Loucy (cell line): ENCODE data around the gene RARRES2.

Experiments used
- H2AFZ ChIP-seq: fragments of 200-600 bp; sonication (generic); 2 replicates; pipeline ENCODE4 v1.6.0; 2016; ENCODE audit warnings: antibody characterized with exemption, mild to moderate bottlenecking, low read length, moderate library complexity
- H3F3A ChIP-seq: fragments of 200-600 bp; 2 replicates; pipeline ENCODE4 v1.6.0; 2016; ENCODE audit warnings: antibody characterized with exemption, low read depth, mild to moderate bottlenecking
- H3K27me3 ChIP-seq: fragments of 200-600 bp; sonication (generic); 2 replicates; pipeline ENCODE4 v1.6.1; 2014; ENCODE audit warnings: low read length, mild to moderate bottlenecking; ENCODE audit not compliant: insufficient read depth, poor library complexity, severe bottlenecking
- H3K36me3 ChIP-seq: fragments of 200-600 bp; sonication (generic); 2 replicates; pipeline ENCODE4 v1.6.1; 2016; ENCODE audit warnings: low read length; ENCODE audit not compliant: insufficient read depth
- H3K4me1 ChIP-seq: fragments of 200-600 bp; sonication (generic); 2 replicates; pipeline ENCODE4 v1.5.1; 2014; ENCODE audit warnings: low read length, mild to moderate bottlenecking; ENCODE audit not compliant: insufficient read depth, poor library complexity, severe bottlenecking
- H3K4me2 ChIP-seq: fragments of 200-600 bp; sonication (generic); 2 replicates; pipeline ENCODE4 v1.6.0; 2014; ENCODE audit warnings: antibody characterized with exemption, low read length, low read depth, mild to moderate bottlenecking; ENCODE audit not compliant: poor library complexity, severe bottlenecking
- H3K4me3 ChIP-seq: fragments of 200-600 bp; sonication (generic); 2 replicates; pipeline ENCODE4 v1.5.1; 2014; ENCODE audit warnings: low read length, mild to moderate bottlenecking, mixed read lengths; ENCODE audit not compliant: poor library complexity, severe bottlenecking
- H3K79me2 ChIP-seq: fragments of 200-600 bp; sonication (generic); 2 replicates; pipeline ENCODE4 v1.6.1; 2014; ENCODE audit warnings: low read length; ENCODE audit not compliant: insufficient read depth
- H3K9ac ChIP-seq: fragments of 200-600 bp; sonication (generic); 2 replicates; pipeline ENCODE4 v1.6.0; 2014; ENCODE audit warnings: mild to moderate bottlenecking, low read depth, low read length, moderate library complexity; ENCODE audit not compliant: poor library complexity, severe bottlenecking
- H3K9me2 ChIP-seq: fragments of 200-600 bp; sonication (generic); replicated peaks from 2 replicates; pipeline ENCODE4 v1.6.1; 2016; ENCODE audit warnings: low read depth, low read length, mixed read lengths
- H3K9me3 ChIP-seq: fragments of 200-600 bp; sonication (generic); 2 replicates; pipeline ENCODE4 v1.6.1; 2014; ENCODE audit warnings: mild to moderate bottlenecking, antibody characterized with exemption, low read length, low read depth; ENCODE audit not compliant: insufficient read depth
- H4K20me1 ChIP-seq: fragments of 200-600 bp; sonication (generic); 2 replicates; pipeline ENCODE4 v1.6.0; 2014; ENCODE audit warnings: antibody characterized with exemption, low read length, mild to moderate bottlenecking; ENCODE audit not compliant: insufficient read depth, poor library complexity, severe bottlenecking
- EZH2phosphoT487 ChIP-seq: fragments of 200-600 bp; IDR thresholded peaks from 2 replicates; pipeline ENCODE4 v1.6.1; 2018; ENCODE audit warnings: antibody characterized with exemption, mild to moderate bottlenecking, moderate library complexity, borderline replicate concordance
- TF ChIP-seq, protein P1 (sequence below): fragments of 200-600 bp; sonication (generic); conservative IDR thresholded peaks from 2 replicates; pipeline ENCODE4 v1.5.1; 2014; ENCODE audit warnings: mild to moderate bottlenecking, antibody characterized with exemption, low read length

The RARRES2 gene

GRCh38 chr7:150382123-150382843 lies 40.9 kb upstream of the RARRES2 start:
- H3K4me3 ChIP-seq = no peak overlapping the region
- peak overlapping the region; percentile 15 for H3K4me2 ChIP-seq
- TF ChIP-seq, protein P1, sequence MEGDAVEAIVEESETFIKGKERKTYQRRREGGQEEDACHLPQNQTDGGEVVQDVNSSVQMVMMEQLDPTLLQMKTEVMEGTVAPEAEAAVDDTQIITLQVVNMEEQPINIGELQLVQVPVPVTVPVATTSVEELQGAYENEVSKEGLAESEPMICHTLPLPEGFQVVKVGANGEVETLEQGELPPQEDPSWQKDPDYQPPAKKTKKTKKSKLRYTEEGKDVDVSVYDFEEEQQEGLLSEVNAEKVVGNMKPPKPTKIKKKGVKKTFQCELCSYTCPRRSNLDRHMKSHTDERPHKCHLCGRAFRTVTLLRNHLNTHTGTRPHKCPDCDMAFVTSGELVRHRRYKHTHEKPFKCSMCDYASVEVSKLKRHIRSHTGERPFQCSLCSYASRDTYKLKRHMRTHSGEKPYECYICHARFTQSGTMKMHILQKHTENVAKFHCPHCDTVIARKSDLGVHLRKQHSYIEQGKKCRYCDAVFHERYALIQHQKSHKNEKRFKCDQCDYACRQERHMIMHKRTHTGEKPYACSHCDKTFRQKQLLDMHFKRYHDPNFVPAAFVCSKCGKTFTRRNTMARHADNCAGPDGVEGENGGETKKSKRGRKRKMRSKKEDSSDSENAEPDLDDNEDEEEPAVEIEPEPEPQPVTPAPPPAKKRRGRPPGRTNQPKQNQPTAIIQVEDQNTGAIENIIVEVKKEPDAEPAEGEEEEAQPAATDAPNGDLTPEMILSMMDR = no peak
- TF ChIP-seq EZH2phosphoT487 = no peak

GRCh38 chr7:150381785-150382122 lies 40.3 kb upstream of the RARRES2 start:
- H3K9me2 ChIP-seq = no peaks in the 10 kb centered on the region
- no peaks in the 10 kb centered on the region for H3K36me3 ChIP-seq
- H3K9me3 ChIP-seq = no peaks in the 10 kb centered on the region
- H3K27me3 ChIP-seq = peaks cover 5% of the 10 kb centered on the region
- H3K4me2 ChIP-seq = peak overlapping the region; percentile 15
- H3K79me2 ChIP-seq = peaks cover 62% of the 10 kb centered on the region
- H3K4me1 ChIP-seq = peaks cover 56% of the 10 kb centered on the region
- peaks cover 5% of the 10 kb centered on the region; the same call in 1 of the 2 replicates for H3F3A ChIP-seq
- H3K9ac ChIP-seq = no peak overlapping the region
- TF ChIP-seq, protein P1 = no peak
- TF ChIP-seq EZH2phosphoT487 = no peak
- peaks cover 13% of the 10 kb centered on the region for H4K20me1 ChIP-seq
- H3K4me3 ChIP-seq = no peak overlapping the region
- H2AFZ ChIP-seq = no peak overlapping the region

More at GRCh38 chr7:150382123-150382843, 40.9 kb upstream of the RARRES2 start:
- H3K79me2 ChIP-seq = peaks cover 59% of the 10 kb centered on the region
- peak overlapping the region; percentile 26 for H3K9ac ChIP-seq
- H2AFZ ChIP-seq = no peak overlapping the region
- peaks cover 5% of the 10 kb centered on the region; the same call in 1 of the 2 replicates for H3F3A ChIP-seq
- H3K9me2 ChIP-seq = no peaks in the 10 kb centered on the region
- no peaks in the 10 kb centered on the region for H3K9me3 ChIP-seq
- H4K20me1 ChIP-seq = peaks cover 13% of the 10 kb centered on the region
- H3K36me3 ChIP-seq = no peaks in the 10 kb centered on the region
- peaks cover 53% of the 10 kb centered on the region for H3K4me1 ChIP-seq
- H3K27me3 ChIP-seq = peaks cover 5% of the 10 kb centered on the region

GRCh38 chr7:150381096-150381495 lies 39.7 kb upstream of the RARRES2 start:
- Histone ChIP-seq H3K9ac (peak overlapping the region; percentile 94), H3K36me3 (no peaks in the 10 kb centered on the region), H3K4me3 (peak overlapping the region; percentile 98), H3K4me2 (peak overlapping the region; percentile 96), H3K4me1 (peaks cover 61% of the 10 kb centered on the region), H3F3A (peaks cover 5% of the 10 kb centered on the region; the same call in 1 of the 2 replicates), H3K27me3 (peaks cover 5% of the 10 kb centered on the region), H2AFZ (no peak overlapping the region), H3K9me2 (no peaks in the 10 kb centered on the region), H3K9me3 (no peaks in the 10 kb centered on the region), H4K20me1 (peaks cover 13% of the 10 kb centered on the region), H3K79me2 (peaks cover 62% of the 10 kb centered on the region)
- TF ChIP-seq, protein P1 = no peak
- no peak for TF ChIP-seq EZH2phosphoT487
